Measurements from ENCODE around the gene TRIM47. TPM values are rescaled to one million over a fixed set of nuclear protein-coding genes. Genes with fewer than 3 reads are reported as not detected.

The TRIM47 gene
- total and polyA plus RNA-seq, 2 of the 13 experiments (the other 11 are each of a cell fraction or from before 2014, with no cell fraction given) = 33.5 to 82.0 TPM

GRCh38 chr17:75876938-75877751 is 1.2 kb downstream of the TRIM47 start (continued):
- TF ChIP-seq ZXDC (CRISPR knock-in tag; IDR thresholded peaks at IDR 0.05) (peak; percentile 67; the same call in 1 of the 2 replicates), ZNF576 (CRISPR knock-in tag; IDR thresholded peaks at IDR 0.05) (peak; percentile 90; the same call in 1 of the 2 replicates), ZNF614 (CRISPR knock-in tag; IDR thresholded peaks at IDR 0.05; ENCODE audit: borderline replicate concordance) (no peak; the same call in 1 of the 2 replicates), PAX8 (CRISPR knock-in tag; IDR thresholded peaks at IDR 0.05; ENCODE audit: borderline replicate concordance) (no peak), HOXA7 (CRISPR knock-in tag; IDR thresholded peaks at IDR 0.05) (no peak), BHLHE40 (IDR thresholded peaks at IDR 0.05; ENCODE audit: low read length) (no peak), AHR (CRISPR knock-in tag; IDR thresholded peaks at IDR 0.05) (no peak), THYN1 (CRISPR knock-in tag; IDR thresholded peaks at IDR 0.05; ENCODE audit: borderline replicate concordance, low read depth) (no peak), NCOR1 (IDR thresholded peaks at IDR 0.05; ENCODE audit: borderline replicate concordance, low read length) (no peak; the same call in none of the 2 replicates), BCL6 (CRISPR knock-in tag; IDR thresholded peaks at IDR 0.05) (no peak), EED (CRISPR knock-in tag; IDR thresholded peaks at IDR 0.05) (no peak; the same call in 1 of the 2 replicates), ZNF253 (CRISPR knock-in tag; IDR thresholded peaks at IDR 0.05; ENCODE audit: borderline replicate concordance) (no peak), ZNF572 (CRISPR knock-in tag; IDR thresholded peaks at IDR 0.05) (no peak), ZNF564 (CRISPR knock-in tag; IDR thresholded peaks at IDR 0.05) (no peak), TGIF2 (CRISPR knock-in tag; IDR thresholded peaks at IDR 0.05) (no peak; the same call in none of the 2 replicates), MIER2 (CRISPR knock-in tag; IDR thresholded peaks at IDR 0.05) (no peak), TRIM22 (IDR thresholded peaks at IDR 0.05) (no peak), ZNF34 (CRISPR knock-in tag; IDR thresholded peaks at IDR 0.05; ENCODE audit: borderline replicate concordance) (no peak; the same call in 1 of the 2 replicates)
- TF ChIP-seq, protein P1, sequence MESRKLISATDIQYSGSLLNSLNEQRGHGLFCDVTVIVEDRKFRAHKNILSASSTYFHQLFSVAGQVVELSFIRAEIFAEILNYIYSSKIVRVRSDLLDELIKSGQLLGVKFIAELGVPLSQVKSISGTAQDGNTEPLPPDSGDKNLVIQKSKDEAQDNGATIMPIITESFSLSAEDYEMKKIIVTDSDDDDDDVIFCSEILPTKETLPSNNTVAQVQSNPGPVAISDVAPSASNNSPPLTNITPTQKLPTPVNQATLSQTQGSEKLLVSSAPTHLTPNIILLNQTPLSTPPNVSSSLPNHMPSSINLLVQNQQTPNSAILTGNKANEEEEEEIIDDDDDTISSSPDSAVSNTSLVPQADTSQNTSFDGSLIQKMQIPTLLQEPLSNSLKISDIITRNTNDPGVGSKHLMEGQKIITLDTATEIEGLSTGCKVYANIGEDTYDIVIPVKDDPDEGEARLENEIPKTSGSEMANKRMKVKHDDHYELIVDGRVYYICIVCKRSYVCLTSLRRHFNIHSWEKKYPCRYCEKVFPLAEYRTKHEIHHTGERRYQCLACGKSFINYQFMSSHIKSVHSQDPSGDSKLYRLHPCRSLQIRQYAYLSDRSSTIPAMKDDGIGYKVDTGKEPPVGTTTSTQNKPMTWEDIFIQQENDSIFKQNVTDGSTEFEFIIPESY (CRISPR knock-in tag; IDR thresholded peaks at IDR 0.05) = no peak
- TF ChIP-seq, protein P2, sequence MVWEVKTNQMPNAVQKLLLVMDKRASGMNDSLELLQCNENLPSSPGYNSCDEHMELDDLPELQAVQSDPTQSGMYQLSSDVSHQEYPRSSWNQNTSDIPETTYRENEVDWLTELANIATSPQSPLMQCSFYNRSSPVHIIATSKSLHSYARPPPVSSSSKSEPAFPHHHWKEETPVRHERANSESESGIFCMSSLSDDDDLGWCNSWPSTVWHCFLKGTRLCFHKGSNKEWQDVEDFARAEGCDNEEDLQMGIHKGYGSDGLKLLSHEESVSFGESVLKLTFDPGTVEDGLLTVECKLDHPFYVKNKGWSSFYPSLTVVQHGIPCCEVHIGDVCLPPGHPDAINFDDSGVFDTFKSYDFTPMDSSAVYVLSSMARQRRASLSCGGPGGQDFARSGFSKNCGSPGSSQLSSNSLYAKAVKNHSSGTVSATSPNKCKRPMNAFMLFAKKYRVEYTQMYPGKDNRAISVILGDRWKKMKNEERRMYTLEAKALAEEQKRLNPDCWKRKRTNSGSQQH (CRISPR knock-in tag; IDR thresholded peaks at IDR 0.05; ENCODE audit: low read depth) = no peak; the same call in none of the 2 replicates
- TF ChIP-seq, protein P3, sequence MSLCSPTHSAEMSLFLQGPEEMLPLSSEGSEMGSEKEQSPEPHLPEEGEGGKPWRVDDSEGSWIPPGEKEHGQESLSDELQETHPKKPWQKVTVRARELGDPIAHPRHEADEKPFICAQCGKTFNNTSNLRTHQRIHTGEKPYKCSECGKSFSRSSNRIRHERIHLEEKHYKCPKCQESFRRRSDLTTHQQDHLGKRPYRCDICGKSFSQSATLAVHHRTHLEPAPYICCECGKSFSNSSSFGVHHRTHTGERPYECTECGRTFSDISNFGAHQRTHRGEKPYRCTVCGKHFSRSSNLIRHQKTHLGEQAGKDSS (CRISPR knock-in tag; IDR thresholded peaks at IDR 0.05; ENCODE audit: borderline replicate concordance, low read depth) = no peak; the same call in 1 of the 2 replicates

Data from HepG2 (cell line).